ENCODE results near the gene PCNX2.

DNA sequence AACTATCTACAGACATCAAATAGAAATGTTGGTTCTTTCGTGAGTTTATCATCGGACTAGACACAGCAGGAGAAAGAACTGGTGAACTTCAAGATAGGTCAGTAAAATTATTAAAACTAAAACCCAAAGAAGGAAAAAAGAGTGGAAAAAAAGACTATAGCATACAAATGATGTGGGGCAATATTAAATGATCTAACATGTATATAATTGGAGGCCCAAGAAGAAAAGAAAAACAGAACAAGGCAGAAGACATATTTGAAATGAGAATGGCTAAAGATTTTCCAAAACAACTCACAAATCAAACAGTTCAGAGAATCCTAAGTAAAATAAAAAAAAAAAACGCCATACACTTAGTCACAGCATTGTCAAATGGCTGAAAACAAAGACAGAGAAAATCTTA lies 101.8 kb downstream of the PCNX2 start:
- no peak for TF ChIP-seq ZFP90 (CRISPR knock-in tag; IDR thresholded peaks at IDR 0.05; ENCODE audit: borderline replicate concordance)
- TF ChIP-seq, protein P1, sequence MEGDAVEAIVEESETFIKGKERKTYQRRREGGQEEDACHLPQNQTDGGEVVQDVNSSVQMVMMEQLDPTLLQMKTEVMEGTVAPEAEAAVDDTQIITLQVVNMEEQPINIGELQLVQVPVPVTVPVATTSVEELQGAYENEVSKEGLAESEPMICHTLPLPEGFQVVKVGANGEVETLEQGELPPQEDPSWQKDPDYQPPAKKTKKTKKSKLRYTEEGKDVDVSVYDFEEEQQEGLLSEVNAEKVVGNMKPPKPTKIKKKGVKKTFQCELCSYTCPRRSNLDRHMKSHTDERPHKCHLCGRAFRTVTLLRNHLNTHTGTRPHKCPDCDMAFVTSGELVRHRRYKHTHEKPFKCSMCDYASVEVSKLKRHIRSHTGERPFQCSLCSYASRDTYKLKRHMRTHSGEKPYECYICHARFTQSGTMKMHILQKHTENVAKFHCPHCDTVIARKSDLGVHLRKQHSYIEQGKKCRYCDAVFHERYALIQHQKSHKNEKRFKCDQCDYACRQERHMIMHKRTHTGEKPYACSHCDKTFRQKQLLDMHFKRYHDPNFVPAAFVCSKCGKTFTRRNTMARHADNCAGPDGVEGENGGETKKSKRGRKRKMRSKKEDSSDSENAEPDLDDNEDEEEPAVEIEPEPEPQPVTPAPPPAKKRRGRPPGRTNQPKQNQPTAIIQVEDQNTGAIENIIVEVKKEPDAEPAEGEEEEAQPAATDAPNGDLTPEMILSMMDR (CRISPR knock-in tag; IDR thresholded peaks at IDR 0.05) = no peak
- TF ChIP-seq GABPA (IDR thresholded peaks at IDR 0.05; ENCODE audit: low read depth, low read length) = no peak
- TF ChIP-seq GABPA (CRISPR knock-in tag; IDR thresholded peaks at IDR 0.05; ENCODE audit: low read depth) = no peak
- TF ChIP-seq ZNF768 (CRISPR knock-in tag; IDR thresholded peaks at IDR 0.05) = no peak
- TF ChIP-seq, protein P2, sequence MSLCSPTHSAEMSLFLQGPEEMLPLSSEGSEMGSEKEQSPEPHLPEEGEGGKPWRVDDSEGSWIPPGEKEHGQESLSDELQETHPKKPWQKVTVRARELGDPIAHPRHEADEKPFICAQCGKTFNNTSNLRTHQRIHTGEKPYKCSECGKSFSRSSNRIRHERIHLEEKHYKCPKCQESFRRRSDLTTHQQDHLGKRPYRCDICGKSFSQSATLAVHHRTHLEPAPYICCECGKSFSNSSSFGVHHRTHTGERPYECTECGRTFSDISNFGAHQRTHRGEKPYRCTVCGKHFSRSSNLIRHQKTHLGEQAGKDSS (CRISPR knock-in tag; IDR thresholded peaks at IDR 0.05; ENCODE audit: borderline replicate concordance, low read depth) = no peak
- TF ChIP-seq, protein P3, sequence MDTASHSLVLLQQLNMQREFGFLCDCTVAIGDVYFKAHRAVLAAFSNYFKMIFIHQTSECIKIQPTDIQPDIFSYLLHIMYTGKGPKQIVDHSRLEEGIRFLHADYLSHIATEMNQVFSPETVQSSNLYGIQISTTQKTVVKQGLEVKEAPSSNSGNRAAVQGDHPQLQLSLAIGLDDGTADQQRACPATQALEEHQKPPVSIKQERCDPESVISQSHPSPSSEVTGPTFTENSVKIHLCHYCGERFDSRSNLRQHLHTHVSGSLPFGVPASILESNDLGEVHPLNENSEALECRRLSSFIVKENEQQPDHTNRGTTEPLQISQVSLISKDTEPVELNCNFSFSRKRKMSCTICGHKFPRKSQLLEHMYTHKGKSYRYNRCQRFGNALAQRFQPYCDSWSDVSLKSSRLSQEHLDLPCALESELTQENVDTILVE (CRISPR knock-in tag; IDR thresholded peaks at IDR 0.05) = no peak
- no peak for TF ChIP-seq FOXM1 (CRISPR knock-in tag; IDR thresholded peaks at IDR 0.05)
- no peak for TF ChIP-seq TAF1 (CRISPR knock-in tag; IDR thresholded peaks at IDR 0.05)
- TF ChIP-seq RAD21 (CRISPR knock-in tag; IDR thresholded peaks at IDR 0.05) = no peak
- no peak for TF ChIP-seq KDM5B (CRISPR knock-in tag; IDR thresholded peaks at IDR 0.05; ENCODE audit: borderline replicate concordance)
- no peak for TF ChIP-seq SP1 (IDR thresholded peaks at IDR 0.05)
- TF ChIP-seq SP1 (CRISPR knock-in tag; IDR thresholded peaks at IDR 0.05) = no peak
- TF ChIP-seq RAD51 (IDR thresholded peaks at IDR 0.05; ENCODE audit: borderline replicate concordance) = no peak
- TF ChIP-seq, protein P4, sequence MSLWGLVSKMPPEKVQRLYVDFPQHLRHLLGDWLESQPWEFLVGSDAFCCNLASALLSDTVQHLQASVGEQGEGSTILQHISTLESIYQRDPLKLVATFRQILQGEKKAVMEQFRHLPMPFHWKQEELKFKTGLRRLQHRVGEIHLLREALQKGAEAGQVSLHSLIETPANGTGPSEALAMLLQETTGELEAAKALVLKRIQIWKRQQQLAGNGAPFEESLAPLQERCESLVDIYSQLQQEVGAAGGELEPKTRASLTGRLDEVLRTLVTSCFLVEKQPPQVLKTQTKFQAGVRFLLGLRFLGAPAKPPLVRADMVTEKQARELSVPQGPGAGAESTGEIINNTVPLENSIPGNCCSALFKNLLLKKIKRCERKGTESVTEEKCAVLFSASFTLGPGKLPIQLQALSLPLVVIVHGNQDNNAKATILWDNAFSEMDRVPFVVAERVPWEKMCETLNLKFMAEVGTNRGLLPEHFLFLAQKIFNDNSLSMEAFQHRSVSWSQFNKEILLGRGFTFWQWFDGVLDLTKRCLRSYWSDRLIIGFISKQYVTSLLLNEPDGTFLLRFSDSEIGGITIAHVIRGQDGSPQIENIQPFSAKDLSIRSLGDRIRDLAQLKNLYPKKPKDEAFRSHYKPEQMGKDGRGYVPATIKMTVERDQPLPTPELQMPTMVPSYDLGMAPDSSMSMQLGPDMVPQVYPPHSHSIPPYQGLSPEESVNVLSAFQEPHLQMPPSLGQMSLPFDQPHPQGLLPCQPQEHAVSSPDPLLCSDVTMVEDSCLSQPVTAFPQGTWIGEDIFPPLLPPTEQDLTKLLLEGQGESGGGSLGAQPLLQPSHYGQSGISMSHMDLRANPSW (CRISPR knock-in tag; IDR thresholded peaks at IDR 0.05; ENCODE audit: borderline replicate concordance) = no peak
